ENCODE results near the gene OLFM1. TPM values are rescaled to one million over a fixed set of nuclear protein-coding genes. Genes with fewer than 3 reads are reported as not detected.

OLFM1 gene
- total RNA-seq, 6 experiments from 2014 or later: 1.1 to 5.9 (median 3.5) TPM

- intact Hi-C loops (cut with DNase I): loop anchor here in 1 of 2 donors (5.0 kb wide), 1 partner anchor 262 kb away; no protein-coding TSS in a partner anchor
- TF ChIP-seq POLR2A (IDR thresholded peaks at IDR 0.05) (no peak), CTCF (IDR thresholded peaks at IDR 0.05) (no peak)
- Histone ChIP-seq H3K4me1 (peaks cover 0 to under 1% (median 0%) of the 10 kb centered on the region in 4 donors), H3K9me3 (no peaks in the 10 kb centered on the region), H3K27ac (no peak overlapping the region), H3K27me3 (no peaks in the 10 kb centered on the region), H3K4me3 (no peak overlapping the region), H3K36me3 (no peaks in the 10 kb centered on the region)
- ATAC-seq (no peak), DNase-seq (peak in 1 of 3 donors; percentile 41)
- WGBS (ENCODE audit: insufficient coverage, low coverage, low lambda C conversion rate, missing lambda C conversion rate): 57% methylated on average over 21 of the region's 26 CpGs
Observed at GRCh38 chr9:135080286-135081263, 6.9 kb upstream of the OLFM1 start.

GRCh38 chr9:135081264-135081660, 6.2 kb upstream of the OLFM1 start:
- intact Hi-C loops (cut with DNase I): loop anchor here in 1 of 2 donors (5.0 kb wide), 1 partner anchor 261 kb away; no protein-coding TSS in a partner anchor
- no peaks in the 10 kb centered on the region for H3K27me3 ChIP-seq
- H3K4me3 ChIP-seq: no peak overlapping the region
- no peak overlapping the region for H3K27ac ChIP-seq
- WGBS (ENCODE audit: insufficient coverage, low coverage, low lambda C conversion rate, missing lambda C conversion rate): 43% methylated on average over 8 of the region's 15 CpGs
- TF ChIP-seq POLR2A (IDR thresholded peaks at IDR 0.05) (no peak), CTCF (IDR thresholded peaks at IDR 0.05) (no peak)
- H3K36me3 ChIP-seq: no peaks in the 10 kb centered on the region
- peaks cover 0 to 5% (median 0%) of the 10 kb centered on the region in 4 donors for H3K4me1 ChIP-seq
- DNase-seq (peak in 2 of 3 donors; percentile 31 to 33), ATAC-seq (no peak)
- H3K9me3 ChIP-seq: no peaks in the 10 kb centered on the region

- Histone ChIP-seq H3K9me3 (no peaks in the 10 kb centered on the region), H3K36me3 (no peaks in the 10 kb centered on the region), H3K27ac (no peak overlapping the region), H3K27me3 (peaks cover 0 to under 1% of the 10 kb centered on the region in 2 donors), H3K4me3 (no peak overlapping the region), H3K4me1 (peaks cover 0 to 5% (median 0%) of the 10 kb centered on the region in 4 donors)
- 48% methylated on average over 2 of the region's 16 CpGs for WGBS (ENCODE audit: insufficient coverage, low coverage, low lambda C conversion rate, missing lambda C conversion rate)
- TF ChIP-seq POLR2A (IDR thresholded peaks at IDR 0.05) (no peak), CTCF (IDR thresholded peaks at IDR 0.05) (no peak)
- no peak for ATAC-seq
- intact Hi-C loops (cut with DNase I): loop anchor here in 1 of 2 donors (5.0 kb wide), 1 partner anchor 261 kb away; no protein-coding TSS in a partner anchor
- peak; percentile 8 to 45 (median 26) for DNase-seq
Observed at GRCh38 chr9:135081731-135082130, 5.7 kb upstream of the OLFM1 start.

- Histone ChIP-seq H3K36me3 (no peaks in the 10 kb centered on the region), H3K4me3 (no peak overlapping the region), H3K9me3 (no peaks in the 10 kb centered on the region), H3K27me3 (peaks cover 0 to 5% of the 10 kb centered on the region in 2 donors), H3K27ac (no peak overlapping the region), H3K4me1 (peaks cover 0 to 8% (median 0%) of the 10 kb centered on the region in 4 donors)
- no CpG with 5 or more reads among the region's 7 CpGs for WGBS (ENCODE audit: insufficient coverage, low coverage, low lambda C conversion rate, missing lambda C conversion rate)
- no peak for TF ChIP-seq CTCF (IDR thresholded peaks at IDR 0.05)
- TF ChIP-seq POLR2A (IDR thresholded peaks at IDR 0.05): no peak
- DNase-seq (no peak), ATAC-seq (no peak)
- intact Hi-C loops (cut with DNase I): loop anchor here in 1 of 2 donors (5.0 kb wide), 1 partner anchor 260 kb away; no protein-coding TSS in a partner anchor
Observed at GRCh38 chr9:135082536-135082935, 4.9 kb upstream of the OLFM1 start.

All from right lobe of liver (tissue), 6 donors.